ENCODE data around the gene CPT1B.
"Not testable (repeated sequence)": the region's sequence is repeated elsewhere in the genome, so short reads cannot be mapped to it uniquely, and the experiment has no call there.

CPT1B gene

GRCh38 chr22:50527921-50528681, 50.1 kb downstream of the CPT1B start:
- no peak for DNase-seq (ENCODE audit: low spot score)

- no peak for DNase-seq (ENCODE audit: low spot score)
Observed at GRCh38 chr22:50526834-50527801, 51.1 kb downstream of the CPT1B start.

DNA sequence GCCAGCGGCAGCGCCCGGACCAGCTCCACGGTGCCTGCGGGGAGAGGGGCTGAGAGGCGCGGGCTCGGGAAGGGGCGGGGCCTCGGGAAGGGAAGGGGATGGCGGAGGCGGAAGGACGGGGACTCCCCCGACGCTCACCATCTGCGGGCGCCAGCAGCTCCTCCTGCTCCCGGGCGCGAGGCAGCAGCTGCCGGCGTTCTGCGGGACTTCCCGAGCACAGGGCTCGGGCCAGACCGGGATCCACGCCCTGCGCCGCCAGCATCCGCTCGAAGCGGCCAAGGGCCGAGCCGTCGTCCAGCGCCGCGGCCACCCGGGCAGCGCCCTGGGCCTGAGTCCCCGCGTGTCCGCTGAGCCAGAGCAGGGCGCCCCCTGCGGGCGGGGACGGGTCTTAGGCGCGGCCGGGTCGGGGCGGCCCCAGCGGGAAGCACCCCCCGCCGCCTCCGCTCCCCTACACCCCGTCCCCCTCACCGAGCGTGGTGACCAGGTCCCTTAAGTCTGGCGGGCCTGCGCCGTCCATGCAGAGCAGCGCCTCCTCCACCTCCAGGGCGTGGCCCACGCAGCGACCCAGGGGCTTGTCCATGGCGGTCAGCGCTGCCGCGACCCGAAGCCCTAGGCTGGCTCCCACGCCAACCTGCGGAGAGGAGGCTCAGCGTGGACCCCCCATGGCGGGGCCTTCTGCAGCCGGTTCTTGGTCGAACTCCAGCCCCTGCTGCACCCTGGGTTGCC, 52.0 kb downstream of the CPT1B start:
- peak; percentile 69 for DNase-seq (ENCODE audit: low spot score)

DNA sequence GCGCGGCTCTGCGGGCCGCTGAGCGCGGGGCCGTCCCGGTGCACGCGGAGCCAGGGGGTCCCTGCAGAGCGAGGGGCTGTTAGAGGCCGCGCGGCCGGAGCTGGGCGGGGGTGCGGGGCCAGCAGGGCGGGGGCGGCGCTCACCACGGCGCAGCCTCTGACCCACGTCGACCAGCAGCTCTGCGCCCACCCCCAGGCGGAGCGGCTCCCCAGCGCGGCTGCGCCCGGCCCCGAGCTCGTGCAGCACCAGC, 52.4 kb downstream of the CPT1B start:
- DNase-seq (ENCODE audit: low spot score): no peak

- DNase-seq (ENCODE audit: low spot score): peak; percentile 98
Observed at GRCh38 chr22:50525104-50525857, 52.9 kb downstream of the CPT1B start, which contains the start of gene SCO2. SCO2 (minus strand) TSS chr22:50525598; CDS start chr22:50524411, 1,187 bp downstream.

DNA sequence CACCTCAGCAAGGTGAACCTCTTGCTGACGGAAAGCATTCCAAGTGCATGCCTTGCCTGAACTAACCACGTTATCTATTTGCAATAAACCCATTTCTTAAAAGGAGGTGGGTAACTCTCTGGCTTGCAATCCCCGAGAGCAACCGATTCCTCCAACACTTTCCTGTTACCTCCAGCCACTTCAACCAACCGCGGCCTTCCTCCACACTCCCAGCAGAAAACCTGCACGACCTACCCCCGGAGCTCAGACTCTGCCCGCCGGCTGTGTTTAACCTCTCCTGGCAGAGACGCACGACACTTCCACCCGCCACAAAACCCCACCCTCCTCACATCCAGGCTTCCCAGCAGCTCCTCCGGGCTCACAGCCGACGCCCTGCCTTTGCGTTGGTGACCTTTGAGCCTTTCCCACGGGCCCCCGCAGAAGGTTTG, 53.5 kb downstream of the CPT1B start:
- DNase-seq (ENCODE audit: low spot score): no peak

- DNase-seq (ENCODE audit: low spot score): no peak
Observed at GRCh38 chr22:50523806-50524675, 54.2 kb downstream of the CPT1B start.

DNA sequence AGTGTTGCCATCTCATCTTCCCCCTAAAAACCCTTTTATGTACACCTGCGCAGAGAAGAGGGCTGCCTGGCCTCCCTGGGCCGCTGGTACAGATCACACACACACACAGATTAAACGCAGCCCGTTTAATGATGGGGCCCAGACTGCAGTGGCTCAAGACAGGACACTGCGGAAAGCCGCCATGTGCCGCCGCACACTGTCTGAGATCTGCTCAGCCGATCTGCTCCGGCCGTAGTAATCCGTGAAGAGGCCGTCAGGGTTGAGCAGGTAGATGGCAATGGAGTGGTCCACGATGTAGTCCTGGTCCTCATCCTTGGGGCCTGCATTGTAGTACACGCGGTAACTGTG, 54.8 kb downstream of the CPT1B start:
- DNase-seq (ENCODE audit: low spot score): no peak

DNA sequence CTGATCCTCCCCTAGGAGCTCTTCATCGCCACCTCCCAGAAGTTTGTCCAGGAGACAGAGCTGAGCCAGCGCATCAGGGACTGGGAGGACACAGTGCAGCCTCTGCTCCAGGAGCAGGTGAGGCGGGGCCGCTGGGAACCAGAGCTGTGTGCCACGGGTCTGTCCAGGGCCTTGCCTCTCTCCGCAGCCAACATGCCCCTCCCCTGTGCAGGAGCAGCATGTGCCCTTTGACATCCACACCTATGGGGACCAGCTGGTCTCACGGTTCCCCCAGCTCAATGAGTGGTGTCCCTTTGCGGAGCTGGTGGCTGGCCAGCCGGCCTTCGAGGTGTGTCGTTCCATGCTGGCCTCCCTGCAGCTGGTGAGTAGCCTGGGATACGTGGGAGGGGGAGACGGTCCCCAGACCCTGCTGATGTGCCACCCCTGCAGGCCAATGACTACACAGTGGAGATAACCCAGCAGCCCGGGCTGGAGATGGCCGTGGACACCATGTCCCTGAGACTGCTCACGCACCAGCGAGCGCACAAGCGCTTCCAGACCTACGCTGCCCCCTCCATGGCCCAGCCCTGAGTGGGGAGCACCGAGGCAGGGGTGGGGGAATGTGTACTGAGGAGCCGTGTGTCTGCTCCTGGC, 55.3 kb downstream of the CPT1B start:
- no peak for DNase-seq (ENCODE audit: low spot score)

DNA sequence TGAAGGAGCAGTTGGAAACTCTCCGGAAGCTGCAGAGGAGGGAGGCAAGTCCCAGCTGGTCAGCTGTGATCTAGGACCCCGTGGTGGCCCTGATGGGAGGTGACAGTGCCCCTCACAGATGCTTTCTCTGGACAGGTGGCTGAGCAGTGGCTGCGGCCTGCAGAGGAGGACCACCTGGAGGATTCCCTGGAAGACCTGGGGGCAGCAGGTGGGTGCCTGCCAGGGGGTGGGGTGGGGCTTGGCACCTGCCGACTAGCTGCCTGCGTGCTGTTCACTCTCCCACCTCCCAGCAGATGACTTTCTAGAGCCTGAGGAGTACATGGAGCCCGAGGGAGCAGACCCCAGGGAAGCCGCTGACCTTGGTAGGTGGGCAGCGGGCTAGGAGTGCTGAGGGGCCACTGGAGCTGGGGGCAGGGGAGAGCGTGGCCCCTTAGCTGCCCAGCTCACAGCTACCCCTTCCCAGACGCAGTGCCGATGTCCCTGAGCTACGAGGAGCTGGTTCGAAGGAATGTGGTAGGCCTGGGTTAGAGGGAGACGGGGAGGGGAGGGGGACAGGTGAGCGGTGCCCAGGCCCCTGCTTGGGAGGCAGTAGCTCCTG, 55.9 kb downstream of the CPT1B start:
- DNase-seq (ENCODE audit: low spot score): no peak

DNA sequence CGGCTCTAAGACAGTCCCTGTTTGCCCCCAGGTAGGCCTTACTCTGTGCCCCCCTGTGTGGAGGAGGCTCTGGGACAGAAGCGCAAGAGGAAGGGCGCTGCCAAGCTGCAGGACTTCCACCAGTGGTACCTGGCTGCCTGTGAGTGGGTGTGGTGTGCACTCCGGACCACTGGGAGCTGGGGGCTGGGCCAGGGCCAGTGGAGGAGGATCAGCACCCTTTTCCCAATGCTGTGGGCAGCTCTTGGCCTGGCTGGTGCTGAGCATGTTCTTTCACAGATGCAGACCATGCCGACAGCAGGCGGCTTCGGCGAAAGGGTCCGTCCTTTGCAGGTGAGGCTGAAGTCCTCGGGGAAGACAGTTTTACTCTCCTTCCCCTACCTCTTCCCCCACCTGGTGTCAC, 56.5 kb downstream of the CPT1B start:
- no peak for DNase-seq (ENCODE audit: low spot score)

GRCh38 chr22:50520826-50521453, 57.3 kb downstream of the CPT1B start:
- no peak for DNase-seq (ENCODE audit: low spot score)

DNA sequence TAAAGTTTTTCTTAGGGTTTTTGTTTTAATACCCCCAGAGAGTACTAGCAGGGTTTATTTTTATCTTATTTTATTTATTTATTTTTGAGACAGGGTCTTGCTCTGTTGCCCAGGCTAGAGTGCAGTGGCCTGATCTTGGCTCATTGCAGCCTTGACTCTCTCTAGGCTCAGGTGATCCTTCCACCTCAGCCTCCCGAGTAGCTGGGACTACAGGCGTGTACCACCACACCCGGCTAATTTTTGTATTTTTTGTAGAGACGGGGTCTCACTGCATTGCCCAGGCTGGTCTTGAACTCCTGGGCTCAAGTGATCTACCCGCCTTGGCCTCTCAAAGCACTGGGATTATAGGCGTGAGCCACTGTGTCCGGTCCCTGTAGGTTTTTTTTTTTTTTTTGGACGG, 58.0 kb downstream of the CPT1B start:
- DNase-seq (ENCODE audit: low spot score): not testable (repeated sequence)

- no peak for DNase-seq (ENCODE audit: low spot score)
Observed at GRCh38 chr22:50519151-50519550, 59.1 kb downstream of the CPT1B start.

Data from hematopoietic multipotent progenitor cell treated with erythropoietin and hydrocortisone succinate and interleukin-3 and kit ligand, for 17 days (in vitro differentiated cells).